ENCODE results near the gene DCP1B.

DNA sequence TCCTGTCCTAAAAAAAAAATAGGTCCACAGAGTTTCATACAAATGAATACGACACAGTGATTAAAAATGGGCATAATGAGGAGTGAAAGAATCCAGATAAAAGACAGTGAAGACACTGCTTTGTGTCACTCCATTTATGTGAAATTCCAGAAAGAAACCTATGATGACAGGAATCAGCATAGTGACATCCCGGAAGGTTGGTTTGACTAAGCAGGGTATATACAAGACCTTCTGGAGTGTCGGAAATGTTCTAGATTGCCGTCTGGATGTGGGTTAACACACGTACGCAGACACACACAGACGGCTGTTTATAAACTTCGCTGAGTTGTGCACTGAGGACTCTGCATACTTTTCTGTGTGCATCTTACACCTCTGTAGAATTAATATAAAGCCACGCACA, 72.6 kb downstream of the DCP1B start:
- no peak for TF ChIP-seq EZH2 (IDR thresholded peaks at IDR 0.05; ENCODE audit: insufficient read depth, poor library complexity, severe bottlenecking)
- TF ChIP-seq EZH2phosphoT487 (IDR thresholded peaks at IDR 0.05; ENCODE audit: insufficient read depth, low read depth), result no peak
